Fibroblast of lung (primary cell): Measurements from ENCODE around the gene S100A9.

ENCODE experiments used
- EZH2 ChIP-seq: IDR thresholded peaks from 2 replicates; pipeline ENCODE4 v1.5.1; 2012; ENCODE audit warnings: low read length, control low read depth, mild to moderate bottlenecking; ENCODE audit errors: missing control alignments
- TF ChIP-seq, protein P1 (sequence below), 2 donors: IDR thresholded peaks in 1 of 2; conservative IDR thresholded peaks in 1 of 2; 1 replicate in 1 of 2; 2 replicates in 1 of 2; pipeline ENCODE4 v1.5.1; 2011 to 2012; ENCODE audit warnings: low read length in 2 of 2, control low read depth in 1 of 2, inconsistent platforms in 1 of 2, low read depth in 1 of 2, mild to moderate bottlenecking in 1 of 2

DNA sequence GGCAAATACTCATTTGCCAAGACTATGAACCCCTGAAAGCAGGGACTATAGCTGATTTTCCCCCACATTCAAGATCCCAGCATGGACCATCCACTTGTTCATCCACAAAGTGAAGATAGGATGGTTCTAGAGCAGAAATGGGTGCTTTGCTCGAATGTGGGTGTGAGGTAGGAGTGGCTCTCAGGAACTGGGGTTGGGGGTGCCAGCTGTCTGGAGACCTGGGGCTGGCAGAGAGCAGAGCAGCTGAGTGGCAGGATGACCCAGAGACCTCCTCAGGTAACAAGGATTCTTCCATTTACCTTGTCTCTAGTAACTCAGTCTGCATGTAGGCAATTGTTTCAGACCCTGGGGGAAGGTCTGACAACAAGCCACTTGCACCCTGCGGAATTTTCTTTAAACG is 6.0 kb downstream of the S100A9 start:
- TF ChIP-seq, protein P1, sequence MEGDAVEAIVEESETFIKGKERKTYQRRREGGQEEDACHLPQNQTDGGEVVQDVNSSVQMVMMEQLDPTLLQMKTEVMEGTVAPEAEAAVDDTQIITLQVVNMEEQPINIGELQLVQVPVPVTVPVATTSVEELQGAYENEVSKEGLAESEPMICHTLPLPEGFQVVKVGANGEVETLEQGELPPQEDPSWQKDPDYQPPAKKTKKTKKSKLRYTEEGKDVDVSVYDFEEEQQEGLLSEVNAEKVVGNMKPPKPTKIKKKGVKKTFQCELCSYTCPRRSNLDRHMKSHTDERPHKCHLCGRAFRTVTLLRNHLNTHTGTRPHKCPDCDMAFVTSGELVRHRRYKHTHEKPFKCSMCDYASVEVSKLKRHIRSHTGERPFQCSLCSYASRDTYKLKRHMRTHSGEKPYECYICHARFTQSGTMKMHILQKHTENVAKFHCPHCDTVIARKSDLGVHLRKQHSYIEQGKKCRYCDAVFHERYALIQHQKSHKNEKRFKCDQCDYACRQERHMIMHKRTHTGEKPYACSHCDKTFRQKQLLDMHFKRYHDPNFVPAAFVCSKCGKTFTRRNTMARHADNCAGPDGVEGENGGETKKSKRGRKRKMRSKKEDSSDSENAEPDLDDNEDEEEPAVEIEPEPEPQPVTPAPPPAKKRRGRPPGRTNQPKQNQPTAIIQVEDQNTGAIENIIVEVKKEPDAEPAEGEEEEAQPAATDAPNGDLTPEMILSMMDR (conservative IDR thresholded peaks at IDR 0.05 in 1 of 2, IDR thresholded peaks at IDR 0.05 in 1 of 2; ENCODE audit: low read depth in 1 of 2, low read length in 2 of 2), result no peak
- TF ChIP-seq EZH2, result no peak
